B cell (primary cell): Measurements from ENCODE around the gene PLCD3. TPM values are rescaled to one million over a fixed set of nuclear protein-coding genes. Genes with fewer than 3 reads are reported as not detected.
A peak's percentile ranks its signal among the peaks of the same experiment; 100 is the strongest.

Experiments used
- ATAC-seq: fragments of 200-7000 bp; cut with Tn5 transposase; one replicate; pipeline ENCODE4 v1.10.0; 2021; ENCODE audit warnings: low read depth, mild to moderate bottlenecking, moderate number of reproducible peaks, moderate library complexity
- CTCF ChIA-PET: fragments of 350-600 bp; sonication (Branson Sonifier 250); formaldehyde crosslinking; loops from one replicate; lab custom pipeline; 2021; ENCODE audit warnings: antibody characterized with exemption, inconsistent platforms; lab: Charles Lee
- POLR2A ChIA-PET: fragments of 350-600 bp; sonication (Branson Sonifier 250); formaldehyde crosslinking; loops from one replicate; lab custom pipeline; 2021; ENCODE audit warnings: antibody characterized with exemption; lab: Charles Lee
- DNase-seq: peaks from one replicate; pipeline ENCODE4 v3.0.0; 2013
- H2AFZ ChIP-seq: 2 replicates; pipeline ENCODE4 v1.6.1; 2012; ENCODE audit warnings: mild to moderate bottlenecking, low read depth, low read length; ENCODE audit not compliant: insufficient read depth, poor library complexity, severe bottlenecking
- H3K27ac ChIP-seq, 2 donors: 1 replicate in 1 of 2; 2 replicates in 1 of 2; pipeline ENCODE4 v1.5.1; 2012 to 2013; ENCODE audit warnings: low read length in 2 of 2, mild to moderate bottlenecking in 2 of 2, moderate library complexity in 1 of 2
- H3K27me3 ChIP-seq, 4 experiments: fragments of 200-600 bp in 1 of 4; sonication (generic) in 1 of 4; replicated peaks in 1 of 4; 1 replicate in 2 of 4; 2 replicates in 2 of 4; pipeline versions ENCODE4 v1.6.1 to v1.7.0; 2013 to 2016; ENCODE audit warnings: low read length in 3 of 4, mild to moderate bottlenecking in 2 of 4, mixed read lengths in 1 of 4, moderate library complexity in 1 of 4; ENCODE audit not compliant: insufficient read depth in 4 of 4, control insufficient read depth in 3 of 4; ENCODE audit errors: control extremely low read depth in 1 of 4
- H3K36me3 ChIP-seq, 2 experiments: replicated peaks in 1 of 2; 1 replicate in 1 of 2; 2 replicates in 1 of 2; pipeline versions ENCODE4 v1.6.1 to v1.7.1; 2013; ENCODE audit warnings: low read length in 1 of 2; ENCODE audit not compliant: insufficient read depth in 2 of 2, control insufficient read depth in 1 of 2; ENCODE audit errors: control extremely low read depth in 1 of 2, extremely low read depth in 1 of 2
- H3K4me1 ChIP-seq, 2 donors: fragments of 200-600 bp in 1 of 2; sonication (generic) in 1 of 2; 1 replicate in 1 of 2; 2 replicates in 1 of 2; pipeline versions ENCODE4 v1.5.1 to v1.6.1; 2013 to 2017; ENCODE audit warnings: low read length in 2 of 2; ENCODE audit not compliant: control insufficient read depth in 2 of 2, insufficient read depth in 2 of 2
- H3K4me2 ChIP-seq: replicated peaks from 2 replicates; pipeline ENCODE3; 2012; ENCODE audit warnings: mild to moderate bottlenecking, low read depth, low read length; ENCODE audit not compliant: poor library complexity, severe bottlenecking
- H3K4me3 ChIP-seq, 5 experiments: fragments of 200-600 bp in 1 of 5; sonication (generic) in 1 of 5; 1 replicate in 3 of 5; 2 replicates in 2 of 5; pipeline versions ENCODE4 v1.5.1 to v1.7.0; 2011 to 2016; ENCODE audit warnings: low read length in 4 of 5, mild to moderate bottlenecking in 4 of 5, low read depth in 2 of 5, control low read depth in 1 of 5, moderate library complexity in 1 of 5; ENCODE audit not compliant: insufficient read depth in 1 of 5; ENCODE audit errors: control extremely low read depth in 1 of 5, extremely low read depth in 1 of 5
- H3K79me2 ChIP-seq: fragments of 200-600 bp; sonication (generic); one replicate; pipeline ENCODE4 v1.6.0; 2016; ENCODE audit warnings: low read length; ENCODE audit not compliant: control insufficient read depth, insufficient read depth
- H3K9ac ChIP-seq: fragments of 200-600 bp; sonication (generic); 2 replicates; pipeline ENCODE4 v1.6.1; 2017; ENCODE audit warnings: mild to moderate bottlenecking, low read length, moderate library complexity
- H3K9me3 ChIP-seq, 3 donors: one replicate each; pipeline versions ENCODE4 v1.6.1 to v1.7.1; 2013; ENCODE audit warnings: low read length in 2 of 3; ENCODE audit not compliant: control insufficient read depth in 2 of 3, insufficient read depth in 1 of 3; ENCODE audit errors: control extremely low read depth in 1 of 3
- H4K20me1 ChIP-seq: 2 replicates; pipeline ENCODE4 v1.6.0; 2012; ENCODE audit warnings: mild to moderate bottlenecking, low read length; ENCODE audit not compliant: insufficient read depth, control insufficient read depth, poor library complexity, severe bottlenecking
- H3K27ac Mint-ChIP-seq: one replicate; pipeline ENCODE4 v1.8.0; 2021; ENCODE audit warnings: mixed read lengths
- H3K27me3 Mint-ChIP-seq: one replicate; pipeline ENCODE4 v1.8.0; 2021; ENCODE audit warnings: mixed read lengths
- H3K4me1 Mint-ChIP-seq: one replicate; pipeline ENCODE4 v1.8.0; 2021; ENCODE audit warnings: mixed read lengths
- H3K4me3 Mint-ChIP-seq: one replicate; pipeline ENCODE4 v1.8.0; 2021; ENCODE audit warnings: mixed read lengths
- H3K9me3 Mint-ChIP-seq: one replicate; pipeline ENCODE4 v1.8.0; 2022; ENCODE audit warnings: mixed read lengths; ENCODE audit not compliant: insufficient read depth
- EZH2 ChIP-seq: IDR thresholded peaks from 2 replicates; pipeline ENCODE4 v1.6.1; 2012; ENCODE audit warnings: borderline replicate concordance, low read depth, mild to moderate bottlenecking, moderate library complexity, low read length; ENCODE audit not compliant: insufficient read depth, poor library complexity, severe bottlenecking
- WGBS: methylation state at CpG from one replicate; pipeline ENCODE4 v1.1.5; 2013; ENCODE audit warnings: missing lambda C conversion rate; ENCODE audit not compliant: insufficient coverage; 5-methylcytosine and 5-hydroxymethylcytosine counted together
- intact Hi-C: fragments of 100-400 bp; cut with micrococcal nuclease; formaldehyde crosslinking; loops from one replicate; pipeline ENCODE4 v1.10.0; 2022
- polyA plus RNA-seq: library from polyadenylated mRNA; depleted of rRNA; stranded (reverse); fragments of >200 nt; gene quantifications from 2 replicates; pipeline ENCODE4 v1.2.3, GENCODE V29; 2012
- total RNA-seq, 2 donors: library from RNA; stranded (reverse); fragments of 120-200 nt in 1 of 2; gene quantifications; 1 replicate in 1 of 2; 2 replicates in 1 of 2; pipeline versions ENCODE4 v1.2.3 to v1.2.4, GENCODE V29; 2013 to 2022
- TF ChIP-seq, protein P1 (sequence below): fragments of 200-600 bp; IDR thresholded peaks from one replicate; pipeline ENCODE4 v1.8.0; 2022; ENCODE audit warnings: antibody characterized with exemption, mild to moderate bottlenecking

Gene PLCD3
- total and polyA plus RNA-seq, 2 donors (not counting 1 experiment from before 2014, with no cell fraction given): 0.54 to 2.2 TPM

DNA sequence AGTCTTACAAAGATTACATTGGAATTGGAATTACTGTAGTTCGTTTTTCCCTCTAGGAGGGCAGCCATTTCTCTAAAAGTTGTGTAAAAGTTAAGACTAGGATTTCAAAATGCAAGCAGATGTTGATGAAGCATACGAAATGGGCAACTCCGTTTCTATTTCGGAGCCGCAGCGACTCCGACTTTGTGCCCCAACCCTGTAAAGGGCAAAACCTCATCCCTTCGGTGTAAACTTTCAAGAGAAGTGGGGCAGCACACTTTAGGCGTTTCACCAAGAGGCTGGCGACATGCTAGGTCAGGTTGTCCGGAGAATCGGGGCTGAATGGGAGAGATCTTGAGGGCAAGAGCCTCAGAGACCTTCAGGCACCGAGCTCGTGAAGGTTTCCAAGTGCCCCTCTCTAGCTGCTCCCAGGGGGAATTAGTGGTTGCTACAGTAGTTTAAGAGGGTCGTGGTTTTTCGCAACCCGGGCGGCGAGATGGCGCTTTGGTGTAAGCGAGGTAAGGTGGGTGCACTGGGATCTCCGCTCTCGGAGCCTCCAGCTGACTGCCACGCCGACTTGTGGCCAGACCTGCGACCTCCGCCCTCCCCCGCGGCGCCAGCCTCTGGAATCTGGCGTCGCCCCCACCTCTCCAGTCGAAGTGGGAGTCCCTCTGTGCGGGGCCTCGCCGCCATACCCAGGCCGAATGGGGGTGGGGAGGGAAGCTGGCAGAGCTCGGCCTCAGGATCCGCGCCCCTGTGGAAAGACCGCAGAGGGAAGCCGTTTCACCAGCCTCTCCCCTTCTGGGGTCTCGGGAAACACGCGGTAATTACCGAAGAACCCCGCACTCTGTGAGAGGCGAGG is 28.4 kb upstream of the PLCD3 start:
- intact Hi-C loops: loop anchor here (1.0 kb wide), 6 partner anchors 12 to 157 kb away; partner anchors contain the start of genes ACBD4, HEXIM1, MAP3K14 and NMT1
- H3K4me3 Mint-ChIP-seq: peak overlapping the region; percentile 95
- H3K27me3 ChIP-seq: no peaks in the 10 kb centered on the region
- peak overlapping the region; percentile 64 to 98 (median 92) for H3K4me3 ChIP-seq
- peaks cover 62% of the 10 kb centered on the region for H3K79me2 ChIP-seq
- POLR2A ChIA-PET: interaction anchor here (0.6 to 6.9 kb wide), 12 partner anchors 11 to 330 kb away, joined by 3 to 246 read pairs (median 6); partner anchors contain the start of genes ACBD4, HEXIM1, MAP3K14 and NMT1
- CTCF ChIA-PET: interaction anchor here (0.6 to 10.5 kb wide), 11 partner anchors 10 to 1343 kb away, joined by 3 to 198 read pairs (median 3); partner anchors contain the start of genes ACBD4 and HEXIM1
- WGBS: under 1% methylated on average over 48 of the region's 48 CpGs
- H3K9ac ChIP-seq: peak overlapping the region; percentile 91
- H2AFZ ChIP-seq: peak overlapping the region; percentile 76
- H3K9me3 ChIP-seq: no peaks in the 10 kb centered on the region
- H3K27ac Mint-ChIP-seq: peak overlapping the region; percentile 97
- H3K36me3 ChIP-seq: peaks cover 0 to 6% of the 10 kb centered on the region in 2 experiments
- H3K4me1 ChIP-seq: peaks cover 22 to 28% of the 10 kb centered on the region in 2 donors
- peaks cover 41% of the 10 kb centered on the region for H3K4me1 Mint-ChIP-seq
- no peak for DNase-seq
- H3K4me2 ChIP-seq: peak overlapping the region; percentile 64
- no peak for TF ChIP-seq EZH2
- TF ChIP-seq, protein P1, sequence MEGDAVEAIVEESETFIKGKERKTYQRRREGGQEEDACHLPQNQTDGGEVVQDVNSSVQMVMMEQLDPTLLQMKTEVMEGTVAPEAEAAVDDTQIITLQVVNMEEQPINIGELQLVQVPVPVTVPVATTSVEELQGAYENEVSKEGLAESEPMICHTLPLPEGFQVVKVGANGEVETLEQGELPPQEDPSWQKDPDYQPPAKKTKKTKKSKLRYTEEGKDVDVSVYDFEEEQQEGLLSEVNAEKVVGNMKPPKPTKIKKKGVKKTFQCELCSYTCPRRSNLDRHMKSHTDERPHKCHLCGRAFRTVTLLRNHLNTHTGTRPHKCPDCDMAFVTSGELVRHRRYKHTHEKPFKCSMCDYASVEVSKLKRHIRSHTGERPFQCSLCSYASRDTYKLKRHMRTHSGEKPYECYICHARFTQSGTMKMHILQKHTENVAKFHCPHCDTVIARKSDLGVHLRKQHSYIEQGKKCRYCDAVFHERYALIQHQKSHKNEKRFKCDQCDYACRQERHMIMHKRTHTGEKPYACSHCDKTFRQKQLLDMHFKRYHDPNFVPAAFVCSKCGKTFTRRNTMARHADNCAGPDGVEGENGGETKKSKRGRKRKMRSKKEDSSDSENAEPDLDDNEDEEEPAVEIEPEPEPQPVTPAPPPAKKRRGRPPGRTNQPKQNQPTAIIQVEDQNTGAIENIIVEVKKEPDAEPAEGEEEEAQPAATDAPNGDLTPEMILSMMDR: no peak
- H3K27ac ChIP-seq: peak overlapping the region; percentile 98
- peaks cover under 1% of the 10 kb centered on the region for H4K20me1 ChIP-seq
- H3K27me3 Mint-ChIP-seq: no peaks in the 10 kb centered on the region
- no peaks in the 10 kb centered on the region for H3K9me3 Mint-ChIP-seq
- peak; percentile 18 for ATAC-seq
